ENCODE results near the gene SLC25A21.

SLC25A21 gene

DNA sequence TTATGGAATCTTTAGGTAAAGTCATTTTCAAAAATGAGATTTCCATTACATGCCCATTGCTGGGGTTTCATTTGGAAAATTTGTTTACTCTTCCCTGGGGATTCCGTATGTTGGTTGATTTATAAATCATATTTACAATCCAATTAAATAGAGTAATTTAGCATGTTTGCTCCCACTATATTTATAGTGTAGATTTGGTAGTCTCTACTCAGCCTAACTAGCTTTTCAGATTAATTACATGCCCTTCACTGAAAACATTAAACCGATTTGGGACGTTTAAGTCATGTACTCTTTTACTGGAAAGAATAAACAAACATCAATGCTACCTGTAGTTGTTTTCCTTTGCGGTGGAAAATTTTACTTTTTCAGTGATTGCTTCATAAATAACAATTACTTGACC, 500.3 kb downstream of the SLC25A21 start (continued):
- TF ChIP-seq ZBTB10 (tag by site-specific recombination; IDR thresholded peaks at IDR 0.05) (no peak), ZNF18 (tag by site-specific recombination; IDR thresholded peaks at IDR 0.05) (peak; percentile 36), KLF16 (tag by site-specific recombination; IDR thresholded peaks at IDR 0.05) (no peak), ZNF350 (tag by site-specific recombination; IDR thresholded peaks at IDR 0.05) (0 out of 2 replicates have a peak, but pooled peaks have one; percentile 28), OSR2 (tag by site-specific recombination; IDR thresholded peaks at IDR 0.05) (peak; percentile 92), ZNF549 (tag by site-specific recombination; IDR thresholded peaks at IDR 0.05) (no peak), ZNF2 (tag by site-specific recombination; IDR thresholded peaks at IDR 0.05) (no peak), PBX3 (CRISPR knock-in tag; IDR thresholded peaks at IDR 0.05) (no peak), HOXC10 (CRISPR knock-in tag; IDR thresholded peaks at IDR 0.05) (no peak), PRDM4 (tag by site-specific recombination; IDR thresholded peaks at IDR 0.05) (peak; percentile 51; the same call in 1 of the 2 replicates), ZNF121 (tag by site-specific recombination; IDR thresholded peaks at IDR 0.05) (no peak), BCL6B (tag by site-specific recombination; IDR thresholded peaks at IDR 0.05) (peak; percentile 95), ZNF501 (tag by site-specific recombination; IDR thresholded peaks at IDR 0.05) (no peak), GLI2 (tag by site-specific recombination; IDR thresholded peaks at IDR 0.05; ENCODE audit: borderline replicate concordance, low read depth) (peak; percentile 71; the same call in 1 of the 2 replicates), ZNF785 (tag by site-specific recombination; IDR thresholded peaks at IDR 0.05) (no peak), ZNF26 (tag by site-specific recombination; IDR thresholded peaks at IDR 0.05) (no peak), IKZF3 (tag by site-specific recombination; IDR thresholded peaks at IDR 0.05) (peak; percentile 60), BCL11A (tag by site-specific recombination; IDR thresholded peaks at IDR 0.05; ENCODE audit: low read depth) (peak; percentile 22; the same call in 1 of the 2 replicates), ZBTB17 (tag by site-specific recombination; IDR thresholded peaks at IDR 0.05) (peak; percentile 84), ZNF776 (tag by site-specific recombination; IDR thresholded peaks at IDR 0.05; ENCODE audit: borderline replicate concordance) (no peak), ZNF629 (tag by site-specific recombination; IDR thresholded peaks at IDR 0.05) (no peak)
- TF ChIP-seq, protein P1, sequence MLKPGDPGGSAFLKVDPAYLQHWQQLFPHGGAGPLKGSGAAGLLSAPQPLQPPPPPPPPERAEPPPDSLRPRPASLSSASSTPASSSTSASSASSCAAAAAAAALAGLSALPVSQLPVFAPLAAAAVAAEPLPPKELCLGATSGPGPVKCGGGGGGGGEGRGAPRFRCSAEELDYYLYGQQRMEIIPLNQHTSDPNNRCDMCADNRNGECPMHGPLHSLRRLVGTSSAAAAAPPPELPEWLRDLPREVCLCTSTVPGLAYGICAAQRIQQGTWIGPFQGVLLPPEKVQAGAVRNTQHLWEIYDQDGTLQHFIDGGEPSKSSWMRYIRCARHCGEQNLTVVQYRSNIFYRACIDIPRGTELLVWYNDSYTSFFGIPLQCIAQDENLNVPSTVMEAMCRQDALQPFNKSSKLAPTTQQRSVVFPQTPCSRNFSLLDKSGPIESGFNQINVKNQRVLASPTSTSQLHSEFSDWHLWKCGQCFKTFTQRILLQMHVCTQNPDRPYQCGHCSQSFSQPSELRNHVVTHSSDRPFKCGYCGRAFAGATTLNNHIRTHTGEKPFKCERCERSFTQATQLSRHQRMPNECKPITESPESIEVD (tag by site-specific recombination; IDR thresholded peaks at IDR 0.05): peak; percentile 95
- TF ChIP-seq, protein P2, sequence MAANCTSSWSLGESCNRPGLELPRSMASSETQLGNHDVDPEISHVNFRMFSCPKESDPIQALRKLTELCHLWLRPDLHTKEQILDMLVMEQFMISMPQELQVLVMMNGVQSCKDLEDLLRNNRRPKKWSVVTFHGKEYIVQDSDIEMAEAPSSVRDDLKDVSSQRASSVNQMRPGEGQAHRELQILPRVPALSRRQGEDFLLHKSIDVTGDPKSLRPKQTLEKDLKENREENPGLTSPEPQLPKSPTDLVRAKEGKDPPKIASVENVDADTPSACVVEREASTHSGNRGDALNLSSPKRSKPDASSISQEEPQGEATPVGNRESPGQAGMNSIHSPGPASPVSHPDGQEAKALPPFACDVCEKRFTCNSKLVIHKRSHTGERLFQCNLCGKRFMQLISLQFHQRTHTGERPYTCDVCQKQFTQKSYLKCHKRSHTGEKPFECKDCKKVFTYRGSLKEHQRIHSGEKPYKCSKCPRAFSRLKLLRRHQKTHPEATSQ (tag by site-specific recombination; IDR thresholded peaks at IDR 0.05): no peak
- TF ChIP-seq, protein P3, sequence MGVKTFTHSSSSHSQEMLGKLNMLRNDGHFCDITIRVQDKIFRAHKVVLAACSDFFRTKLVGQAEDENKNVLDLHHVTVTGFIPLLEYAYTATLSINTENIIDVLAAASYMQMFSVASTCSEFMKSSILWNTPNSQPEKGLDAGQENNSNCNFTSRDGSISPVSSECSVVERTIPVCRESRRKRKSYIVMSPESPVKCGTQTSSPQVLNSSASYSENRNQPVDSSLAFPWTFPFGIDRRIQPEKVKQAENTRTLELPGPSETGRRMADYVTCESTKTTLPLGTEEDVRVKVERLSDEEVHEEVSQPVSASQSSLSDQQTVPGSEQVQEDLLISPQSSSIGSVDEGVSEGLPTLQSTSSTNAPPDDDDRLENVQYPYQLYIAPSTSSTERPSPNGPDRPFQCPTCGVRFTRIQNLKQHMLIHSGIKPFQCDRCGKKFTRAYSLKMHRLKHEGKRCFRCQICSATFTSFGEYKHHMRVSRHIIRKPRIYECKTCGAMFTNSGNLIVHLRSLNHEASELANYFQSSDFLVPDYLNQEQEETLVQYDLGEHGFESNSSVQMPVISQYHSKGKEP (tag by site-specific recombination; IDR thresholded peaks at IDR 0.05): 0 out of 2 replicates have a peak, but pooled peaks have one; percentile 17
